Endothelial cell of umbilical vein (primary cell): ENCODE results near the gene TUBB3.

ENCODE experiments used
- CTCF ChIP-seq, 2 donors: IDR thresholded peaks; 1 replicate in 1 of 2; 2 replicates in 1 of 2; pipeline ENCODE4 v1.5.1; 2011; ENCODE audit warnings: low read length in 2 of 2, mild to moderate bottlenecking in 2 of 2, moderate library complexity in 2 of 2, control low read depth in 1 of 2, inconsistent platforms in 1 of 2, low read depth in 1 of 2; ENCODE audit not compliant: insufficient read depth in 1 of 2; ENCODE audit errors: extremely low read depth in 1 of 2
- POLR2AphosphoS5 ChIP-seq: IDR thresholded peaks from 2 replicates; pipeline ENCODE4 v1.6.1; 2012; ENCODE audit warnings: low read depth, mild to moderate bottlenecking, control low read depth, low read length, moderate library complexity; ENCODE audit not compliant: insufficient read depth

GRCh38 chr16:89965447-89966225 is 42.5 kb downstream of the TUBB3 start:
- TF ChIP-seq POLR2AphosphoS5, result no peak
- TF ChIP-seq CTCF (IDR thresholded peaks at IDR 0.05; ENCODE audit: extremely low read depth in 1 of 2, insufficient read depth in 1 of 2, low read depth in 1 of 2, low read length in 2 of 2), result no peak
